Tibial nerve (tissue), 4 donors: ENCODE data around the gene RPN2. TPM values are rescaled to one million over a fixed set of nuclear protein-coding genes. Genes with fewer than 3 reads are reported as not detected.

ENCODE experiments used
- DNase-seq, 2 donors: peaks; one replicate each; pipeline ENCODE4 v3.0.0-alpha.2; 2019; ENCODE audit warnings: low spot score in 2 of 2
- H3K27ac ChIP-seq, 4 donors: fragments of 200-600 bp; sonication (generic) in 3 of 4; one replicate each; pipeline ENCODE4 v1.5.1; 2017 to 2019; ENCODE audit warnings: mild to moderate bottlenecking in 1 of 4
- H3K27me3 ChIP-seq, 2 donors: fragments of 200-600 bp; sonication (generic) in 1 of 2; one replicate each; pipeline versions ENCODE4 v1.5.1 to v1.6.0; 2017 to 2019
- H3K36me3 ChIP-seq, 3 donors: fragments of 200-600 bp; sonication (generic); one replicate each; pipeline ENCODE4 v1.5.1; 2018 to 2019
- H3K4me1 ChIP-seq, 4 donors: fragments of 200-600 bp; sonication (generic) in 3 of 4; one replicate each; pipeline ENCODE4 v1.5.1; 2017 to 2019
- H3K4me3 ChIP-seq, 4 donors: fragments of 200-600 bp; sonication (generic) in 3 of 4; one replicate each; pipeline ENCODE4 v1.5.1; 2017 to 2019; ENCODE audit warnings: mild to moderate bottlenecking in 1 of 4, moderate library complexity in 1 of 4
- H3K9me3 ChIP-seq, 4 donors: fragments of 200-600 bp; sonication (generic) in 3 of 4; one replicate each; pipeline ENCODE4 v1.5.1; 2017 to 2019
- CTCF ChIP-seq, 5 experiments: fragments of 200-600 bp in 3 of 5; fragments of 450-650 bp in 2 of 5; sonication (generic) in 3 of 5; IDR thresholded peaks; one replicate each; pipeline ENCODE4 v1.5.1; 2016 to 2019; ENCODE audit warnings: antibody characterized with exemption in 5 of 5, mild to moderate bottlenecking in 3 of 5, moderate library complexity in 2 of 5
- EP300 ChIP-seq, 2 donors: sonication (generic); formaldehyde crosslinking; IDR thresholded peaks; one replicate each; pipeline ENCODE4 v1.6.1; 2017; ENCODE audit warnings: antibody characterized with exemption in 2 of 2, mild to moderate bottlenecking in 1 of 2
- POLR2A ChIP-seq, 2 donors: fragments of 450-650 bp; IDR thresholded peaks; one replicate each; pipeline ENCODE4 v1.6.1; 2017; ENCODE audit warnings: antibody characterized with exemption in 2 of 2, mild to moderate bottlenecking in 2 of 2, moderate library complexity in 2 of 2
- WGBS, 2 donors: methylation state at CpG; one replicate each; pipeline ENCODE4 v1.1.5; 2018; 5-methylcytosine and 5-hydroxymethylcytosine counted together
- total RNA-seq, 4 donors: library from RNA; depleted of rRNA; stranded (reverse); fragments of >200 nt; gene quantifications; one replicate each; pipeline ENCODE4 v1.1.0, GENCODE V29; 2016

The RPN2 gene
- total RNA-seq, 4 donors from 2014 or later, result 87.7 to 124 (median 101) TPM

DNA sequence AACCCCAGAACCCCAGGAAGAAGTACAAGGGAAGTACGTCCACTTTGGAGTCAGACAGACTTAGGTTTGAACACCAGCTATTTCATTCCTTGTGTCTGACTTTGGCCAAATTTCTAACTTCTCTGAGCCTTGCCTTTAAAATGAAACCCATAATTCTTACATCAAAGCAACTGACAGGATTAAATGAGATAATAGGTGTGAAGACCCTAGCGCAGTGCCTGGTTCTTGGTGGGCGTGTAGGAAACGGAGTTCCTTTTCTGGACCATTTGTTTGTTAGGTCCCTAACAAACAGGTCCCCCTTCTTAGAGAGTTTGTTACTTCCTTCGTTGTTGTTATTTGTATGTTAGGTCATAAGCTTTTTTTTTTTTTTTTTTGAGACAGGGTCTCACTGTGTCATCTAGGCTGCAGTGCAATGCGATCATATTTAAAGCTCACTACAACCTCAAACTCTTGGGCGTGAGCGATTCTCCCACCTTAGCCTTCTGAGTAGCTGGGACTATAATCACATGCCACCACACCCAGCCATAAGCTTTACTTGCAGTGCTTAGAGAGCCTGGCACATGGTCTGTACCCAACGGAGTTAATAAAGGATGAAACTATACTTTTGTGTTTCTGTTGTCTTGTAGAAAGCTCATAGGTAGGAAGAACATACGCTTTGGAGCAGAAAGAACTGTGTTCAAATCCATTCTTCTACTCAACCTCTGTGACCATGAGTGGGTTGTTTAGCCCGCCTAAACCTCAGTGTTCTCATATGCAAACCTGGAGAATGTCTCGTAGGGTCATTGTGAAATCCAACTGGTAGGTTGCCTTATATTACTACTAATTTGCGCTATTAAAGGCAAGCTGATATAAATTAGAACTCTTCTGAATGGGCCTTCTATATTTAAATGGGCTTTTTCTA, 22.0 kb downstream of the RPN2 start:
- no peak for DNase-seq
- no peak for TF ChIP-seq POLR2A (IDR thresholded peaks at IDR 0.05)
- no peak for TF ChIP-seq CTCF (IDR thresholded peaks at IDR 0.05)
- TF ChIP-seq EP300 (IDR thresholded peaks at IDR 0.05), result no peak
- H3K27me3 ChIP-seq, result no peaks in the 10 kb centered on the region
- H3K36me3 ChIP-seq, result peaks cover 6 to 80% (median 6%) of the 10 kb centered on the region in 3 donors
- WGBS, 2 donors, result 82 to 91% methylated on average over 13 of the region's 13 CpGs
- no peaks in the 10 kb centered on the region for H3K9me3 ChIP-seq
- peak overlapping the region in 3 of 4 donors; percentile 34 to 79 (median 65) for H3K27ac ChIP-seq
- peaks cover 0 to 34% (median 2%) of the 10 kb centered on the region in 4 donors for H3K4me1 ChIP-seq
- H3K4me3 ChIP-seq, result no peak overlapping the region

- Histone ChIP-seq H3K36me3 (peaks cover 6 to 85% (median 9%) of the 10 kb centered on the region in 3 donors), H3K27ac (peak overlapping the region in 3 of 4 donors; percentile 34 to 79 (median 65)), H3K9me3 (no peaks in the 10 kb centered on the region), H3K4me1 (peaks cover 0 to 34% (median 2%) of the 10 kb centered on the region in 4 donors), H3K27me3 (no peaks in the 10 kb centered on the region), H3K4me3 (no peak overlapping the region)
- no peak for TF ChIP-seq EP300 (IDR thresholded peaks at IDR 0.05)
- no peak for TF ChIP-seq POLR2A (IDR thresholded peaks at IDR 0.05)
- TF ChIP-seq CTCF (IDR thresholded peaks at IDR 0.05), result no peak
- no peak for DNase-seq
- WGBS, 2 donors, result 51 to 62% methylated on average over 2 of the region's 2 CpGs
Measured at GRCh38 chr20:37201827-37202162, 22.7 kb downstream of the RPN2 start.

GRCh38 chr20:37202267-37202943, 23.3 kb downstream of the RPN2 start:
- TF ChIP-seq POLR2A (IDR thresholded peaks at IDR 0.05) (no peak), CTCF (IDR thresholded peaks at IDR 0.05) (peak; percentile 55 to 82 (median 71)), EP300 (IDR thresholded peaks at IDR 0.05) (peak in 1 of 2 donors; percentile 25)

GRCh38 chr20:37204056-37204455, 24.9 kb downstream of the RPN2 start:
- Histone ChIP-seq H3K27me3 (no peaks in the 10 kb centered on the region), H3K4me3 (no peak overlapping the region), H3K4me1 (peaks cover 0 to 27% (median 2%) of the 10 kb centered on the region in 4 donors), H3K36me3 (peaks cover 6 to 86% (median 26%) of the 10 kb centered on the region in 3 donors), H3K9me3 (no peaks in the 10 kb centered on the region), H3K27ac (no peak overlapping the region)
- no peak for TF ChIP-seq POLR2A (IDR thresholded peaks at IDR 0.05)
- no peak for TF ChIP-seq EP300 (IDR thresholded peaks at IDR 0.05)
- no peak for TF ChIP-seq CTCF (IDR thresholded peaks at IDR 0.05)
- 68 to 73% methylated on average over 3 of the region's 3 CpGs for WGBS, 2 donors
- DNase-seq, result no peak

More at GRCh38 chr20:37202267-37202943, 23.3 kb downstream of the RPN2 start:
- H3K36me3 ChIP-seq, result peaks cover 6 to 85% (median 15%) of the 10 kb centered on the region in 3 donors
- peaks cover 0 to 27% (median 2%) of the 10 kb centered on the region in 4 donors for H3K4me1 ChIP-seq
- DNase-seq, result peak in 1 of 2 donors; percentile 51
- H3K4me3 ChIP-seq, result no peak overlapping the region
- H3K27me3 ChIP-seq, result no peaks in the 10 kb centered on the region
- H3K9me3 ChIP-seq, result no peaks in the 10 kb centered on the region
- peak overlapping the region in 3 of 4 donors; percentile 22 to 79 (median 65) for H3K27ac ChIP-seq
- WGBS, 2 donors, result 54 to 55% methylated on average over 6 of the region's 6 CpGs
